GM19397 (cell line): Measurements from ENCODE around the gene PTPA.
"Not testable (repeated sequence)": the region's sequence is repeated elsewhere in the genome, so short reads cannot be mapped to it uniquely, and the experiment has no call there.

Experiments
- ATAC-seq: cut with Tn5 transposase; IDR thresholded peaks from one replicate; pipeline ENCODE4 v1.9.1; 2021; ENCODE audit warnings: mild to moderate bottlenecking, moderate library complexity; ENCODE audit not compliant: unreplicated experiment

Gene PTPA

GRCh38 chr9:129151469-129151868 lies 40.3 kb downstream of the PTPA start:
- ATAC-seq = no peak

- no peak for ATAC-seq
Measured at GRCh38 chr9:129154866-129155477, 43.8 kb downstream of the PTPA start.

- no peak for ATAC-seq
Measured at GRCh38 chr9:129156163-129156562, 44.9 kb downstream of the PTPA start.

GRCh38 chr9:129160712-129161533 lies 49.7 kb downstream of the PTPA start:
- ATAC-seq = no peak

GRCh38 chr9:129161534-129161837 lies 50.3 kb downstream of the PTPA start:
- ATAC-seq = no peak

- no peak for ATAC-seq
Measured at GRCh38 chr9:129162497-129163197, 51.4 kb downstream of the PTPA start.

GRCh38 chr9:129163198-129163670 lies 52.0 kb downstream of the PTPA start:
- ATAC-seq = not testable (repeated sequence)

GRCh38 chr9:129163753-129164152 lies 52.5 kb downstream of the PTPA start:
- ATAC-seq = no peak

- ATAC-seq = no peak
Measured at GRCh38 chr9:129164246-129164930, 53.2 kb downstream of the PTPA start.

- no peak for ATAC-seq
Measured at GRCh38 chr9:129165198-129165597, 54.0 kb downstream of the PTPA start.

GRCh38 chr9:129166623-129167557 lies 55.7 kb downstream of the PTPA start:
- ATAC-seq = no peak

GRCh38 chr9:129170229-129170628 lies 59.0 kb downstream of the PTPA start:
- ATAC-seq = no peak

- ATAC-seq = no peak
Measured at GRCh38 chr9:129171993-129172751, 61.0 kb downstream of the PTPA start.

- no peak for ATAC-seq
Measured at GRCh38 chr9:129172816-129173215, 61.6 kb downstream of the PTPA start.

GRCh38 chr9:129173296-129174101 lies 62.3 kb downstream of the PTPA start:
- ATAC-seq = no peak

GRCh38 chr9:129174102-129174723 lies 63.0 kb downstream of the PTPA start:
- no peak for ATAC-seq

- ATAC-seq = no peak
Measured at GRCh38 chr9:129174724-129175514, 63.7 kb downstream of the PTPA start.

GRCh38 chr9:129175515-129175824 lies 64.3 kb downstream of the PTPA start:
- no peak for ATAC-seq
